HUES48 (cell line): ENCODE data around the gene SLC27A6.

Source experiments
- H3K27ac ChIP-seq: one replicate; pipeline ENCODE4 v1.7.0; 2013; ENCODE audit warnings: low read depth, low read length, inconsistent platforms
- H3K27me3 ChIP-seq: 2 replicates; pipeline ENCODE4 v1.6.1; 2013; ENCODE audit warnings: mild to moderate bottlenecking, low read length; ENCODE audit not compliant: control insufficient read depth, insufficient read depth
- H3K36me3 ChIP-seq: 2 replicates; pipeline ENCODE4 v1.6.1; 2013; ENCODE audit warnings: low read length; ENCODE audit not compliant: control insufficient read depth, insufficient read depth
- H3K4me1 ChIP-seq: 2 replicates; pipeline ENCODE4 v1.6.1; 2013; ENCODE audit warnings: mild to moderate bottlenecking, low read length; ENCODE audit not compliant: control insufficient read depth, insufficient read depth
- H3K4me3 ChIP-seq: 2 replicates; pipeline ENCODE4 v1.5.1; 2013; ENCODE audit warnings: mild to moderate bottlenecking, low read depth, low read length
- H3K9ac ChIP-seq: 2 replicates; pipeline ENCODE4 v1.6.1; 2013; ENCODE audit warnings: mild to moderate bottlenecking, low read depth, low read length, moderate library complexity
- H3K9me3 ChIP-seq: 2 replicates; pipeline ENCODE4 v1.6.1; 2013; ENCODE audit warnings: low read length; ENCODE audit not compliant: control insufficient read depth, insufficient read depth

The SLC27A6 gene

DNA sequence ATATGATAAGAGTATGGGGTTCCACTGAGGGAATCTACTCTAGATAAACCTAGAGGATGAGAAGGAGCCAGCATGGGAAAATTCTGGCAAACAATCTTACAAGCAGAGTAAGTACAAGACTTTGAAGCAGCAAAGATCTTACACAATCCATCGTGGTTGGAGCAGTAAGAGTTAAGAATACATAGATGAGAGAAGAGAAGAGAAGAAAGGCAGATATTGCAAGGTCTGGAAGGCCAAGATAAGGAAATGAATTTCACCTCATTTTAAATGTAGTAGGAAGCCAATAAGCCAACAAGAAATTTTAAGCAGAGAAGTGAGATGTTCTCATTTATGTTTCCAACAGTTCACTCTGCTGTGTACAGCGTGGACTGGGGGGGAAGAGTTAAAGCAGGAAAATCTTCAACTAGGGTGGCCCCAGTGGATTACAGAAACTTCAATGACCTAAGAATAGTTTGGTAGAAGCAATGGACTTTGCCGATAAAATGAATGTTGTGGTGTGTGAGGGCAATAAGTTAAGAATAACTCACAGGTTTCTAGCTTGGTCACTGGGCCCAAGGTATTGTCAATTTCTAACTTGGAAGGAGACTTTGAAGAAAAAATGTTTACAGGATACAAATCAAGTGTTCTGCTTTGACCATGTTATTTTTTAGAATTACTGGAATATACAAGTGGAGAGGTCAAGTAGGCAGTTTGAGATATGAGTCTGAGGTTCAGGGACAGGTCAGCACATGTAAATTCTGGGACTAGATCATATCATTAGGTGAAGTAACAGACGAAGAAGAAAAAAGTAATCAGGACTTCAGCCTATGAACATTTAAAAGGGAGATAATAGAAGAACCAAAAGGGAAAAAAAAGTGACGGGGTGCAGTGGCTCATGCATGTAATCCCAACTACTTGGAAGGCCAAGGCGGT, 117.2 kb downstream of the SLC27A6 start:
- Histone ChIP-seq H3K27me3 (no peaks in the 10 kb centered on the region), H3K9ac (no peak overlapping the region), H3K4me1 (no peaks in the 10 kb centered on the region), H3K9me3 (no peaks in the 10 kb centered on the region), H3K36me3 (no peaks in the 10 kb centered on the region), H3K27ac (no peak overlapping the region), H3K4me3 (no peak overlapping the region)
